ENCODE results near the gene SLC39A11.

SLC39A11 gene

GRCh38 chr17:73107191-73107590 is 14.7 kb upstream of the SLC39A11 start:
- no peak for DNase-seq

- DNase-seq, result peak in 1 of 2 donors; percentile 8
Observed at GRCh38 chr17:73105431-73105830, 12.9 kb upstream of the SLC39A11 start.

GRCh38 chr17:73104450-73104849 is 12.0 kb upstream of the SLC39A11 start:
- DNase-seq, result no peak

GRCh38 chr17:73103641-73104335 is 11.3 kb upstream of the SLC39A11 start:
- DNase-seq, result peak; percentile 51 to 91

GRCh38 chr17:73101031-73101430 is 8.5 kb upstream of the SLC39A11 start:
- DNase-seq, result no peak

GRCh38 chr17:73100363-73100762 is 7.9 kb upstream of the SLC39A11 start:
- DNase-seq, result no peak

GRCh38 chr17:73099511-73099910 is 7.0 kb upstream of the SLC39A11 start:
- DNase-seq, result peak; percentile 33 to 42

- no peak for DNase-seq
Observed at GRCh38 chr17:73098919-73099318, 6.4 kb upstream of the SLC39A11 start.

GRCh38 chr17:73097973-73098765 is 5.7 kb upstream of the SLC39A11 start:
- DNase-seq, result peak in 1 of 2 donors; percentile 15

- DNase-seq, result peak; percentile 74 to 82
Observed at GRCh38 chr17:73096866-73097265, 4.4 kb upstream of the SLC39A11 start.

GRCh38 chr17:73096211-73096610 is 3.7 kb upstream of the SLC39A11 start:
- peak; percentile 49 to 62 for DNase-seq

- DNase-seq, result no peak
Observed at GRCh38 chr17:73093286-73093685, 798 bp upstream of the SLC39A11 start.

GRCh38 chr17:73091770-73092522 is 542 bp downstream of the SLC39A11 start:
- DNase-seq, result peak; percentile 49 to 61

GRCh38 chr17:73091410-73091769 is 1.1 kb downstream of the SLC39A11 start:
- no peak for DNase-seq

GRCh38 chr17:73090396-73091202 is 1.9 kb downstream of the SLC39A11 start:
- DNase-seq, result peak in 1 of 2 donors; percentile 43

- DNase-seq, result peak; percentile 22 to 49
Observed at GRCh38 chr17:73089322-73090317, 2.9 kb downstream of the SLC39A11 start.

GRCh38 chr17:73088561-73088960 is 3.9 kb downstream of the SLC39A11 start:
- no peak for DNase-seq

GRCh38 chr17:73083432-73083831 is 9.1 kb downstream of the SLC39A11 start:
- no peak for DNase-seq

GRCh38 chr17:73074566-73074965 is 17.9 kb downstream of the SLC39A11 start:
- no peak for DNase-seq

GRCh38 chr17:73072219-73072962 is 20.1 kb downstream of the SLC39A11 start:
- DNase-seq, result no peak
